HepG2 (cell line): ENCODE results near the gene BBC3. TPM values are rescaled to one million over a fixed set of nuclear protein-coding genes. Genes with fewer than 3 reads are reported as not detected.

ENCODE experiments used
- FOXK1 ChIP-seq: sonication (generic); formaldehyde crosslinking; IDR thresholded peaks from 2 replicates; pipeline ENCODE4 v1.4.0; 2020; ENCODE audit warnings: low read depth, missing genetic modification reagents, borderline replicate concordance
- GLI4 ChIP-seq: sonication (generic); formaldehyde crosslinking; IDR thresholded peaks from 2 replicates; pipeline ENCODE4 v1.5.1; 2020; ENCODE audit warnings: missing genetic modification reagents, mild to moderate bottlenecking, moderate library complexity, borderline replicate concordance
- GLMP ChIP-seq: sonication (generic); formaldehyde crosslinking; IDR thresholded peaks from 2 replicates; pipeline ENCODE4 v1.9.0; 2021; ENCODE audit warnings: missing genetic modification reagents, mild to moderate bottlenecking, borderline replicate concordance
- HDAC6 ChIP-seq: fragments of 200-600 bp; sonication (generic); IDR thresholded peaks from 2 replicates; pipeline ENCODE4 v1.7.0; 2017; ENCODE audit warnings: mild to moderate bottlenecking, antibody characterized with exemption, low read length, low read depth
- HNRNPH1 ChIP-seq: fragments of 200-400 bp; formaldehyde crosslinking; optimal IDR thresholded peaks from 2 replicates; pipeline ENCODE3; 2017; ENCODE audit warnings: mild to moderate bottlenecking, low read depth, low read length
- NFKB2 ChIP-seq: sonication (generic); formaldehyde crosslinking; IDR thresholded peaks from 2 replicates; pipeline ENCODE4 v1.4.0; 2020; ENCODE audit warnings: missing genetic modification reagents, borderline replicate concordance
- SOX6 ChIP-seq, 2 experiments: fragments of 450-650 bp in 1 of 2; sonication (generic) in 1 of 2; formaldehyde crosslinking in 1 of 2; IDR thresholded peaks; 2 replicates each; pipeline versions ENCODE4 v1.4.0 to v1.6.1; 2017 to 2020; ENCODE audit warnings: antibody characterized with exemption in 1 of 2, mild to moderate bottlenecking in 1 of 2, missing genetic modification reagents in 1 of 2
- TAF15 ChIP-seq: fragments of 200-400 bp; formaldehyde crosslinking; IDR thresholded peaks from one replicate; pipeline ENCODE4 v1.6.1; 2018; ENCODE audit warnings: mild to moderate bottlenecking, low read depth, low read length; ENCODE audit not compliant: poor library complexity, severe bottlenecking
- TBX3 ChIP-seq: fragments of 450-650 bp; IDR thresholded peaks from 2 replicates; pipeline ENCODE4 v1.6.1; 2017; ENCODE audit warnings: antibody characterized with exemption, mild to moderate bottlenecking, inconsistent platforms, borderline replicate concordance
- TCF7L2 ChIP-seq: IDR thresholded peaks from 2 replicates; pipeline ENCODE4 v1.6.1; 2011; ENCODE audit warnings: mild to moderate bottlenecking, low read depth, low read length, moderate library complexity
- ZHX1 ChIP-seq: sonication (generic); formaldehyde crosslinking; IDR thresholded peaks from 2 replicates; pipeline ENCODE4 v1.8.1; 2022; ENCODE audit warnings: low read depth, mild to moderate bottlenecking, missing genetic modification reagents
- ZNF12 ChIP-seq: sonication (generic); formaldehyde crosslinking; IDR thresholded peaks from 2 replicates; pipeline ENCODE4 v1.5.0; 2020; ENCODE audit warnings: missing genetic modification reagents
- ZNF318 ChIP-seq: sonication (generic); formaldehyde crosslinking; IDR thresholded peaks from 2 replicates; pipeline ENCODE4 v1.4.0; 2020; ENCODE audit warnings: mild to moderate bottlenecking, missing genetic modification reagents
- ZNF33A ChIP-seq: sonication (generic); formaldehyde crosslinking; IDR thresholded peaks from 2 replicates; pipeline ENCODE4 v1.5.1; 2020; ENCODE audit warnings: missing genetic modification reagents, mild to moderate bottlenecking, moderate library complexity, borderline replicate concordance
- ZNF530 ChIP-seq: sonication (generic); formaldehyde crosslinking; IDR thresholded peaks from 2 replicates; pipeline ENCODE4 v1.5.0; 2020; ENCODE audit warnings: low read depth, mild to moderate bottlenecking, missing genetic modification reagents
- ZNF550 ChIP-seq: sonication (generic); formaldehyde crosslinking; IDR thresholded peaks from 2 replicates; pipeline ENCODE4 v1.4.0; 2020; ENCODE audit warnings: mild to moderate bottlenecking, missing genetic modification reagents, borderline replicate concordance
- ZNF577 ChIP-seq: sonication (generic); formaldehyde crosslinking; IDR thresholded peaks from 2 replicates; pipeline ENCODE4 v1.4.0; 2020; ENCODE audit warnings: mild to moderate bottlenecking, low read depth, missing genetic modification reagents, borderline replicate concordance
- polyA plus RNA-seq, 8 experiments: library from polyadenylated mRNA; depleted of rRNA in 3 of 8; stranded (reverse) in 7 of 8; unstranded in 1 of 8; fragments of >200 nt; fragmentation: Illumina TruSeq in 4 of 8; extraction: Trizol in 4 of 8; gene quantifications; 2 replicates each; pipeline versions ENCODE4 v1.2.1 to v1.2.3, GENCODE V29; 2011 to 2016; ENCODE audit warnings: low read depth in 4 of 8, missing spikeins in 1 of 8, mixed read lengths in 1 of 8; ENCODE audit not compliant: insufficient read depth in 1 of 8
- total RNA-seq, 5 experiments: library from RNA; depleted of rRNA; stranded (reverse); fragments of >200 nt; fragmentation: Illumina TruSeq; extraction: Trizol; gene quantifications; 2 replicates each; pipeline ENCODE4 v1.2.3, GENCODE V29; 2016; ENCODE audit warnings: low read depth in 1 of 5

BBC3 gene
- total and polyA plus RNA-seq, 2 of the 13 experiments (the other 11 are each of a cell fraction or from before 2014, with no cell fraction given) = 6.1 to 8.8 TPM

- no peak for TF ChIP-seq ZHX1 (CRISPR knock-in tag)
- TF ChIP-seq HDAC6 = no peak
- TF ChIP-seq ZNF318 (CRISPR knock-in tag) = no peak
- no peak for TF ChIP-seq TBX3
- TF ChIP-seq GLI4 (CRISPR knock-in tag) = no peak
- no peak for TF ChIP-seq HNRNPH1
- TF ChIP-seq ZNF33A (CRISPR knock-in tag) = no peak
- TF ChIP-seq ZNF577 (CRISPR knock-in tag) = no peak
- no peak for TF ChIP-seq SOX6 (IDR thresholded peaks at IDR 0.05)
- TF ChIP-seq SOX6 (CRISPR knock-in tag; IDR thresholded peaks at IDR 0.05) = no peak
- TF ChIP-seq TCF7L2 = no peak
- no peak for TF ChIP-seq ZNF12
- no peak for TF ChIP-seq ZNF530
- no peak for TF ChIP-seq FOXK1
- no peak for TF ChIP-seq NFKB2 (CRISPR knock-in tag)
- no peak for TF ChIP-seq TAF15
- TF ChIP-seq ZNF550 (CRISPR knock-in tag) = no peak
- TF ChIP-seq GLMP (CRISPR knock-in tag) = no peak
Observed at GRCh38 chr19:47247308-47247990, 16.4 kb upstream of the BBC3 start (continued).
